Uterus (tissue), 4 donors: Measurements from ENCODE around the gene PLCB3. TPM values are rescaled to one million over a fixed set of nuclear protein-coding genes. Genes with fewer than 3 reads are reported as not detected.
"Not testable (repeated sequence)": the region's sequence is repeated elsewhere in the genome, so short reads cannot be mapped to it uniquely, and the experiment has no call there.

Experiments used
- DNase-seq, 2 donors: peaks; one replicate each; pipeline ENCODE4 v3.0.0-alpha.2; 2019 to 2020
- H3K27ac ChIP-seq, 2 donors: fragments of 200-600 bp; sonication (generic); 1 replicate in 1 of 2; 2 replicates in 1 of 2; pipeline ENCODE4 v1.5.1; 2016 to 2018
- H3K27me3 ChIP-seq, 2 donors: fragments of 200-600 bp; sonication (generic); one replicate each; pipeline ENCODE4 v1.5.1; 2018 to 2019; ENCODE audit warnings: control low read depth in 1 of 2
- H3K36me3 ChIP-seq, 2 donors: fragments of 200-600 bp; sonication (generic); one replicate each; pipeline ENCODE4 v1.5.1; 2019; ENCODE audit warnings: control low read depth in 1 of 2
- H3K4me1 ChIP-seq, 2 donors: fragments of 200-600 bp; sonication (generic); one replicate each; pipeline ENCODE4 v1.5.1; 2018 to 2019; ENCODE audit warnings: control low read depth in 1 of 2
- H3K4me3 ChIP-seq, 2 donors: fragments of 200-600 bp; sonication (generic); 1 replicate in 1 of 2; 2 replicates in 1 of 2; pipeline ENCODE4 v1.5.1; 2018 to 2019; ENCODE audit warnings: mild to moderate bottlenecking in 1 of 2
- H3K9me3 ChIP-seq, 2 donors: fragments of 200-600 bp; sonication (generic); one replicate each; pipeline ENCODE4 v1.5.1; 2019; ENCODE audit warnings: control low read depth in 1 of 2
- POLR2A ChIP-seq, 2 donors: fragments of 450-650 bp; IDR thresholded peaks; one replicate each; pipeline ENCODE4 v1.6.1; 2016; ENCODE audit warnings: antibody characterized with exemption in 2 of 2, mild to moderate bottlenecking in 1 of 2, moderate library complexity in 1 of 2
- intact Hi-C: fragments of 100-400 bp; cut with DNase I; formaldehyde crosslinking; loops from one replicate; pipeline ENCODE4 v1.15.1; 2023; ENCODE audit warnings: low total_unique reads
- total RNA-seq, 4 donors: library from RNA; depleted of rRNA in 3 of 4; stranded (reverse); fragments of >200 nt in 3 of 4; gene quantifications; one replicate each; pipeline versions ENCODE4 v1.1.0 to v1.2.4, GENCODE V29; 2014 to 2023
- TF ChIP-seq, protein P1 (sequence below), 4 experiments: fragments of 200-600 bp in 2 of 4; fragments of 450-650 bp in 2 of 4; sonication (generic) in 2 of 4; IDR thresholded peaks; one replicate each; pipeline ENCODE4 v1.5.1; 2016 to 2019; ENCODE audit warnings: antibody characterized with exemption in 4 of 4, mild to moderate bottlenecking in 2 of 4, moderate library complexity in 1 of 4
- donor health status: DM: yes; HTN: yes; CAD: no.

PLCB3 gene
- total RNA-seq, 4 donors from 2014 or later = 10.0 to 39.5 (median 21.8) TPM

DNA sequence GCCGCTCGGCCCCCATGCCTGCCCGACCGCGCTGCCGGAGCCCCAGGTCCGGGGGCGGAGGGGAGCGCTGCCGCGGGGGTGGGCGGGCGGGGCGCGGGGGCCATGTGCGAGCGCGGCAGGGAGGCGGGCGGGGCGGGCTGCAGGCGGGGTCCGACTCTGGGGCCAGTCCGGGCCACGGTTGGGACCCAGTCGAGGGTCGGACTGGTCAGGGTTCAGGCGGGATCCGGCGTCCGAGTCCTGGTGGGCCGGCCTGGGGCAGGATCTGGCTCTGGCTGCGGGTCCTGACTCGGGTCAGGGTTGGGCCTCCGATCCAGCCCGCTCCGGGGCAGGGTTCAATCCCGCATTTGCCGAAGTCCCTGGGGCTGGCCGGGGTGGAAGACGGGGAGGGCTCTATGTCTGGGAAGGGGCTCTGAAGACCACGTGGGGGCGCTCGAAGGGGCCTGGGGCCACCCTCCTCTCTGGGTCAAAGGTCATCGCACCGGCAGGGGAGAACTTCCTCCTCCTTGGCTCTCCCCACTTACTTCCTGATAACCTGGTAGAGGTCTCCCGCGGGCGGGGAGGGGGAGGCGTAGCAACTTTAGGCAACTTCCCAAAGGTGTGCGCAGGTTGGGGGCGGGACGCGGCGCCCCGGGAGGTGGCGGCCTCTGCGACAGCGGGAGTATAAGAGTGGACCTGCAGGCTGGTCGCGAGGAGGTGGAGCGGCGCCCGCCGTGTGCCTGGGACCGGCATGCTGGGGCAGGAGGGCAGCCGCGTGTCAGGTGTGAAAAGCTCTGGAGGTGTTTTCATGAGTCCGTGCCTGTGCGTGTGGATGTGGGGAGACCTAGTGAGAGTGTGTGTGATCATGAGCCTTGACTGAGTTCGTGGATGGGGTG is 54.6 kb downstream of the PLCB3 start:
- Histone ChIP-seq H3K4me3 (peak overlapping the region; percentile 53 to 63), H3K9me3 (no peaks in the 10 kb centered on the region), H3K36me3 (no peaks in the 10 kb centered on the region), H3K27me3 (no peaks in the 10 kb centered on the region), H3K27ac (peak overlapping the region; percentile 55 to 92), H3K4me1 (peaks cover 0 to 12% of the 10 kb centered on the region in 2 donors)
- TF ChIP-seq, protein P1, sequence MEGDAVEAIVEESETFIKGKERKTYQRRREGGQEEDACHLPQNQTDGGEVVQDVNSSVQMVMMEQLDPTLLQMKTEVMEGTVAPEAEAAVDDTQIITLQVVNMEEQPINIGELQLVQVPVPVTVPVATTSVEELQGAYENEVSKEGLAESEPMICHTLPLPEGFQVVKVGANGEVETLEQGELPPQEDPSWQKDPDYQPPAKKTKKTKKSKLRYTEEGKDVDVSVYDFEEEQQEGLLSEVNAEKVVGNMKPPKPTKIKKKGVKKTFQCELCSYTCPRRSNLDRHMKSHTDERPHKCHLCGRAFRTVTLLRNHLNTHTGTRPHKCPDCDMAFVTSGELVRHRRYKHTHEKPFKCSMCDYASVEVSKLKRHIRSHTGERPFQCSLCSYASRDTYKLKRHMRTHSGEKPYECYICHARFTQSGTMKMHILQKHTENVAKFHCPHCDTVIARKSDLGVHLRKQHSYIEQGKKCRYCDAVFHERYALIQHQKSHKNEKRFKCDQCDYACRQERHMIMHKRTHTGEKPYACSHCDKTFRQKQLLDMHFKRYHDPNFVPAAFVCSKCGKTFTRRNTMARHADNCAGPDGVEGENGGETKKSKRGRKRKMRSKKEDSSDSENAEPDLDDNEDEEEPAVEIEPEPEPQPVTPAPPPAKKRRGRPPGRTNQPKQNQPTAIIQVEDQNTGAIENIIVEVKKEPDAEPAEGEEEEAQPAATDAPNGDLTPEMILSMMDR (IDR thresholded peaks at IDR 0.05) = no peak
- peak in 1 of 2 donors; percentile 27 for TF ChIP-seq POLR2A (IDR thresholded peaks at IDR 0.05)
- peak; percentile 66 for DNase-seq
- intact Hi-C loops = no loop called here

DNA sequence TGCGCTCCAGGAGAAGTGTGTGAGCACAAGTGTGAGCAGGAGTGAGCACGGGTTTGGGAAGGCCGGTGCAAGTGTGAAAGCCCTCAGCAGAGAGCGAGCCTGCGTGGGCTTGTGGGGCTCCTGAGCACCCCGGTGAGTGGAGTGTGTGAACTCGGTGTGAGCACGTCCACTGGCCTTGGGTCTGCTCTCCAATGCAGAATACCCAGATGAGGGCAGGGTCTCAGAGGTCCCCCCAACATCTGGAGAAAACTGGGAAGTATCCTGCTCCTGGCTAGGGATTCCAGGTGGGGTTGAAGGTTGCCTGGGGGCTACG is 55.2 kb downstream of the PLCB3 start:
- Histone ChIP-seq H3K36me3 (no peaks in the 10 kb centered on the region), H3K4me3 (peak overlapping the region; percentile 53 to 63), H3K27me3 (no peaks in the 10 kb centered on the region), H3K27ac (peak overlapping the region; percentile 55 to 92), H3K9me3 (no peaks in the 10 kb centered on the region), H3K4me1 (peaks cover 0 to 12% of the 10 kb centered on the region in 2 donors)
- TF ChIP-seq, protein P1 (IDR thresholded peaks at IDR 0.05) = no peak
- TF ChIP-seq POLR2A (IDR thresholded peaks at IDR 0.05) = no peak
- intact Hi-C loops = no loop called here
- DNase-seq = no peak

DNA sequence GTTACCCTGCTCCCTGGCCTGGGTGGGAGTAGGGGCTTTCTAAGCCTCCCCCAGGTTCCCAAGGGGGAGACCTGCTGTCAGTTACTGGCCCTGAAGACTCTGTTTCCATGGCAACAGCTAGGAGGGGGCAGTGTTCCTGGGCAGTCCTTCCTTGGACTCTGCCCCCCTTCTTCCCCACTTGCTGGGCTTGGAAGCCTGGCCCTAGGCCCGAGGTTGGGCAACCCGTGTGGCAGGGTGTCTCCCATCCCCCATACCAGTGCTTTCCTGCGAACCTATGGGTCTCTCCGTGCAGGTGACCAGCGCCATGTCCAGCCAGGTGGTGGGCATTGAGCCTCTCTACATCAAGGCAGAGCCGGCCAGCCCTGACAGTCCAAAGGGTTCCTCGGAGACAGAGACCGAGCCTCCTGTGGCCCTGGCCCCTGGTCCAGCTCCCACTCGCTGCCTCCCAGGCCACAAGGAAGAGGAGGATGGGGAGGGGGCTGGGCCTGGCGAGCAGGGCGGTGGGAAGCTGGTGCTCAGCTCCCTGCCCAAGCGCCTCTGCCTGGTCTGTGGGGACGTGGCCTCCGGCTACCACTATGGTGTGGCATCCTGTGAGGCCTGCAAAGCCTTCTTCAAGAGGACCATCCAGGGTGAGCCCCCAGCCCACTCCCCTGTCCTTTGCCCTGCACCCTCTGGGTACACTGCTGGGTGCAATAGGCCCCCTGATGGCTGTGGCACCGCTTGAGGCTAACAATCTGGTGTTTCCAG is 55.7 kb downstream of the PLCB3 start:
- no peak overlapping the region for H3K4me3 ChIP-seq
- intact Hi-C loops = no loop called here
- peak overlapping the region; percentile 55 to 92 for H3K27ac ChIP-seq
- H3K36me3 ChIP-seq = no peaks in the 10 kb centered on the region
- no peak for DNase-seq
- no peak for TF ChIP-seq POLR2A (IDR thresholded peaks at IDR 0.05)
- TF ChIP-seq, protein P1 (IDR thresholded peaks at IDR 0.05) = no peak
- H3K27me3 ChIP-seq = no peaks in the 10 kb centered on the region
- H3K4me1 ChIP-seq = peaks cover 0 to 12% of the 10 kb centered on the region in 2 donors
- H3K9me3 ChIP-seq = no peaks in the 10 kb centered on the region

DNA sequence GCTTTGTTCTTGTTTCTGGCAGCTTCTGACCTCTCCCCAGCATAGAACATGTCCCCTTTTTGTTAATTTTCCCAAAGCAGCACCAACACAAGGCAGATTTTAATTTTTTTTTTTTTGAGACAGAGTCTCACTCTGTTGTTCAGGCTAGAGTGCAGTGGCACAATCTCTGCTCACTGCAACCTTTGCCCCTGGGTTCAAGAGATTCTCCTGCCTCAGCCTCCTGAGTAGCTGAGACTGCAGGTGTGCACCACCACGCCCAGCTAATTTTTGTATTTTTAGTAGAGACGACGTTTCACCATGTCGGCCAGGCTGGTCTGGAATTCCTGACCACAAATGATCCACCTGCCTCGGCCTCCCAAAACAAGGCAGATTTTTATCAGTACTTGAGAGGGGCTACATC is 56.5 kb downstream of the PLCB3 start:
- H3K27me3 ChIP-seq, intact Hi-C loops, H3K4me3 ChIP-seq, DNase-seq, H3K9me3 ChIP-seq, H3K27ac ChIP-seq, H3K36me3 ChIP-seq: not testable (repeated sequence)
- H3K4me1 ChIP-seq = peaks cover 0 to 12% of the 10 kb centered on the region in 2 donors

DNA sequence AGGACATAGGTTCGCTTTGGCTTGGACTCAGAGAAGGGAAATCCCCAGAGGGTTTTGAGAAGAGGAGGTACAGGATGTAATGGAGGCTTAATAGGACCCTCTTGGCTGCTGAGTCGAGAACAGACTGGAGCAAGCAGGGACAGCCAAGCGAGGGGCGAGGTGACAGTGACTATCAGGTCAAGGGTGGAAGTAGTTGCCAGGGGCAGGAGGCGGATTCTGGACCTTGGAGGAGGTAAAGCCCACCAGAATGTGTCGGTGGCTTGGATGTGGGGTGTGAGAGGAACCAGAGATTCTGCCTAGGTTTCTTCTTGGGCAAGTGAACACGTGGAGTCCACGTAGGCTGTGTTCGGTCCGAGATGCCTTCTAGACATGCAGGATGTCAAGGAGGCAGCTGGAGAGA is 61.6 kb downstream of the PLCB3 start:
- Histone ChIP-seq H3K36me3 (no peaks in the 10 kb centered on the region), H3K9me3 (no peaks in the 10 kb centered on the region), H3K27me3 (no peaks in the 10 kb centered on the region), H3K27ac (no peak overlapping the region), H3K4me1 (no peaks in the 10 kb centered on the region), H3K4me3 (no peak overlapping the region)
- TF ChIP-seq POLR2A (IDR thresholded peaks at IDR 0.05) = no peak
- TF ChIP-seq, protein P1 (IDR thresholded peaks at IDR 0.05) = no peak
- intact Hi-C loops = no loop called here
- no peak for DNase-seq
